ENCODE data around the gene FOXP1. TPM values are rescaled to one million over a fixed set of nuclear protein-coding genes. Genes with fewer than 3 reads are reported as not detected.

Gene FOXP1
- total and polyA plus RNA-seq, 9 of the 15 experiments (the other 6 are each of a cell fraction or from before 2014, with no cell fraction given), result 7.7 to 34.5 (median 13.7) TPM

DNA sequence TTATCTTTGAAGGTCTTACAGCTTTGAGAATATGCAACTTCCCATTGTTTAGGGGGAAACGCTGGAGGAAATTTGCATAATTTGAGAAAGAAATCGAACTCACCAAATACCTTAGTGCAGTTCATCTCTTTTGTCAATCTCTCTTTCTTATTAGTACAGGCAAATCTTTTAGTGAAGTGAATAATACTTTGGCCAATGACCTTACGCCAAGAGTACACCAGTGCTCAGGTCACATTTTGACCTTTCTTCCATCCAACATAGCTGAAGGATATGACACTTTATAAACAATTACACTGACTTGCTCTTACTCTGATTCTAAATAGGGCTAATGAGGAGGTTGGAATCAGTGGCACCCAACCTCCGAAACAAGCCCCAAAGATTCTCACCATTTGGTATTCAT is 494.8 kb downstream of the FOXP1 start:
- Histone ChIP-seq H3K4me3 (no peak overlapping the region), H2AFZ (ENCODE audit: low read depth, low read length) (no peak overlapping the region), H3K27me3 (ENCODE audit: control insufficient read depth in 2 of 2, insufficient read depth in 2 of 2, low read length in 2 of 2) (no peaks in the 10 kb centered on the region), H3K36me3 (ENCODE audit: control insufficient read depth, insufficient read depth, low read length) (peaks cover 4% of the 10 kb centered on the region; the same call in 1 of the 3 replicates), H3K9me3 (replicated peaks; ENCODE audit: control insufficient read depth, insufficient read depth, low read depth, low read length) (no peaks in the 10 kb centered on the region), H3K4me2 (ENCODE audit: insufficient read depth, low read length) (no peak overlapping the region), H3K79me2 (ENCODE audit: control insufficient read depth, insufficient read depth, low read length) (no peaks in the 10 kb centered on the region; the same call in 1 of the 3 replicates), H3K27ac (ENCODE audit: extremely low read depth, low read depth, low read length) (no peak overlapping the region), H3K9ac (ENCODE audit: insufficient read depth in 1 of 2, low read depth in 2 of 2, low read length in 2 of 2) (no peak overlapping the region), H4K20me1 (replicated peaks; ENCODE audit: control insufficient read depth, insufficient read depth, low read length) (0 out of 2 replicates have a peak, but pooled peaks cover 3% of the 10 kb centered on the region), H3K4me1 (replicated peaks in 1 of 2; ENCODE audit: control insufficient read depth in 2 of 2, insufficient read depth in 2 of 2, low read length in 2 of 2) (no peaks in the 10 kb centered on the region), H3K9me1 (ENCODE audit: control insufficient read depth, insufficient read depth, low read length) (no peaks in the 10 kb centered on the region)
- TF ChIP-seq SETDB1 (IDR thresholded peaks at IDR 0.05; ENCODE audit: low read length), result no peak
- no peak for TF ChIP-seq KAT2B (IDR thresholded peaks at IDR 0.05; ENCODE audit: low read depth, low read length)
- no peak for TF ChIP-seq PTRF (tag; IDR thresholded peaks at IDR 0.05)
- TF ChIP-seq BRF2 (IDR thresholded peaks at IDR 0.05; ENCODE audit: borderline replicate concordance, insufficient read depth, insufficient read length), result no peak
- TF ChIP-seq KDM1A (IDR thresholded peaks at IDR 0.05), result no peak
- no peak for TF ChIP-seq ATF3 (IDR thresholded peaks at IDR 0.05)
- no peak for TF ChIP-seq ATF3 (CRISPR knock-in tag; conservative IDR thresholded peaks at IDR 0.05)
- TF ChIP-seq, protein P1, sequence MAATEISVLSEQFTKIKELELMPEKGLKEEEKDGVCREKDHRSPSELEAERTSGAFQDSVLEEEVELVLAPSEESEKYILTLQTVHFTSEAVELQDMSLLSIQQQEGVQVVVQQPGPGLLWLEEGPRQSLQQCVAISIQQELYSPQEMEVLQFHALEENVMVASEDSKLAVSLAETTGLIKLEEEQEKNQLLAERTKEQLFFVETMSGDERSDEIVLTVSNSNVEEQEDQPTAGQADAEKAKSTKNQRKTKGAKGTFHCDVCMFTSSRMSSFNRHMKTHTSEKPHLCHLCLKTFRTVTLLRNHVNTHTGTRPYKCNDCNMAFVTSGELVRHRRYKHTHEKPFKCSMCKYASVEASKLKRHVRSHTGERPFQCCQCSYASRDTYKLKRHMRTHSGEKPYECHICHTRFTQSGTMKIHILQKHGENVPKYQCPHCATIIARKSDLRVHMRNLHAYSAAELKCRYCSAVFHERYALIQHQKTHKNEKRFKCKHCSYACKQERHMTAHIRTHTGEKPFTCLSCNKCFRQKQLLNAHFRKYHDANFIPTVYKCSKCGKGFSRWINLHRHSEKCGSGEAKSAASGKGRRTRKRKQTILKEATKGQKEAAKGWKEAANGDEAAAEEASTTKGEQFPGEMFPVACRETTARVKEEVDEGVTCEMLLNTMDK (IDR thresholded peaks at IDR 0.05; ENCODE audit: borderline replicate concordance, insufficient read depth, low read depth, low read length, poor library complexity, severe bottlenecking), result no peak
- no peak for TF ChIP-seq ASH1L (IDR thresholded peaks at IDR 0.05; ENCODE audit: borderline replicate concordance, low read depth, partially characterized antibody)
- TF ChIP-seq PHB2 (IDR thresholded peaks at IDR 0.05; ENCODE audit: low read depth), result no peak
- FAIRE-seq (no peak), ATAC-seq (no peak), DNase-seq (ENCODE audit: extremely low read depth in 1 of 4, low spot score in 3 of 4) (no peak)
- in situ Hi-C loops (cut with MboI) (no loop called here), intact Hi-C loops (cut with micrococcal nuclease) (no loop called here)
- 78% methylated on average over 4 of the region's 4 CpGs for WGBS (ENCODE audit: insufficient coverage, low coverage, missing lambda C conversion rate)
- ChIA-PET POLR2A (no interaction called here), CTCF (ENCODE audit: low intra/inter-chr PET ratio) (no interaction called here)
- BruUV-seq (replicated peaks), result no TSS peak
